ENCODE results near the gene GABBR2. TPM values are rescaled to one million over a fixed set of nuclear protein-coding genes. Genes with fewer than 3 reads are reported as not detected.

The GABBR2 gene
- total and polyA plus RNA-seq, 9 of the 15 experiments (the other 6 are each of a cell fraction or from before 2014, with no cell fraction given), result 0.15 to 1.9 (median 0.32) TPM

- TF ChIP-seq, protein P1, sequence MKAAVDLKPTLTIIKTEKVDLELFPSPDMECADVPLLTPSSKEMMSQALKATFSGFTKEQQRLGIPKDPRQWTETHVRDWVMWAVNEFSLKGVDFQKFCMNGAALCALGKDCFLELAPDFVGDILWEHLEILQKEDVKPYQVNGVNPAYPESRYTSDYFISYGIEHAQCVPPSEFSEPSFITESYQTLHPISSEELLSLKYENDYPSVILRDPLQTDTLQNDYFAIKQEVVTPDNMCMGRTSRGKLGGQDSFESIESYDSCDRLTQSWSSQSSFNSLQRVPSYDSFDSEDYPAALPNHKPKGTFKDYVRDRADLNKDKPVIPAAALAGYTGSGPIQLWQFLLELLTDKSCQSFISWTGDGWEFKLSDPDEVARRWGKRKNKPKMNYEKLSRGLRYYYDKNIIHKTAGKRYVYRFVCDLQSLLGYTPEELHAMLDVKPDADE (conservative IDR thresholded peaks at IDR 0.05; ENCODE audit: control insufficient read depth, low read depth, low read length), result no peak
- peak; percentile 66; the same call in 1 of the 2 replicates for TF ChIP-seq SMARCC2 (IDR thresholded peaks at IDR 0.05; ENCODE audit: low read depth)
- no peak for TF ChIP-seq PTTG1 (tag; IDR thresholded peaks at IDR 0.05; ENCODE audit: low read depth)
- TF ChIP-seq NR1H2 (CRISPR knock-in tag; IDR thresholded peaks at IDR 0.05), result no peak
- TF ChIP-seq ZSCAN32 (CRISPR knock-in tag; IDR thresholded peaks at IDR 0.05), result no peak
- no peak for TF ChIP-seq ZNF696 (CRISPR knock-in tag; conservative IDR thresholded peaks at IDR 0.05)
- no peak for TF ChIP-seq U2AF2 (optimal IDR thresholded peaks at IDR 0.05; ENCODE audit: low read depth, low read length)
- peak; percentile 71; the same call in 1 of the 2 replicates for TF ChIP-seq DMBX1 (CRISPR knock-in tag; IDR thresholded peaks at IDR 0.05; ENCODE audit: borderline replicate concordance)
- no peak for TF ChIP-seq NEUROD1 (IDR thresholded peaks at IDR 0.05; ENCODE audit: borderline replicate concordance, low read depth, low read length, partially characterized antibody)
- no peak for TF ChIP-seq PRPF4 (IDR thresholded peaks at IDR 0.05; ENCODE audit: insufficient read depth, low read depth, low read length, poor library complexity, severe bottlenecking)
- TF ChIP-seq, protein P2, sequence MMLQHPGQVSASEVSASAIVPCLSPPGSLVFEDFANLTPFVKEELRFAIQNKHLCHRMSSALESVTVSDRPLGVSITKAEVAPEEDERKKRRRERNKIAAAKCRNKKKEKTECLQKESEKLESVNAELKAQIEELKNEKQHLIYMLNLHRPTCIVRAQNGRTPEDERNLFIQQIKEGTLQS (IDR thresholded peaks at IDR 0.05), result no peak
- TF ChIP-seq, protein P2 (CRISPR knock-in tag; conservative IDR thresholded peaks at IDR 0.05), result no peak
- TF ChIP-seq ZNF57 (CRISPR knock-in tag; IDR thresholded peaks at IDR 0.05), result no peak
- TF ChIP-seq ZKSCAN1 (IDR thresholded peaks at IDR 0.05; ENCODE audit: low read depth, low read length), result peak; percentile 99
- TF ChIP-seq CBX2 (IDR thresholded peaks at IDR 0.05; ENCODE audit: insufficient read depth, low read length, poor library complexity, severe bottlenecking), result no peak
- TF ChIP-seq, protein P3, sequence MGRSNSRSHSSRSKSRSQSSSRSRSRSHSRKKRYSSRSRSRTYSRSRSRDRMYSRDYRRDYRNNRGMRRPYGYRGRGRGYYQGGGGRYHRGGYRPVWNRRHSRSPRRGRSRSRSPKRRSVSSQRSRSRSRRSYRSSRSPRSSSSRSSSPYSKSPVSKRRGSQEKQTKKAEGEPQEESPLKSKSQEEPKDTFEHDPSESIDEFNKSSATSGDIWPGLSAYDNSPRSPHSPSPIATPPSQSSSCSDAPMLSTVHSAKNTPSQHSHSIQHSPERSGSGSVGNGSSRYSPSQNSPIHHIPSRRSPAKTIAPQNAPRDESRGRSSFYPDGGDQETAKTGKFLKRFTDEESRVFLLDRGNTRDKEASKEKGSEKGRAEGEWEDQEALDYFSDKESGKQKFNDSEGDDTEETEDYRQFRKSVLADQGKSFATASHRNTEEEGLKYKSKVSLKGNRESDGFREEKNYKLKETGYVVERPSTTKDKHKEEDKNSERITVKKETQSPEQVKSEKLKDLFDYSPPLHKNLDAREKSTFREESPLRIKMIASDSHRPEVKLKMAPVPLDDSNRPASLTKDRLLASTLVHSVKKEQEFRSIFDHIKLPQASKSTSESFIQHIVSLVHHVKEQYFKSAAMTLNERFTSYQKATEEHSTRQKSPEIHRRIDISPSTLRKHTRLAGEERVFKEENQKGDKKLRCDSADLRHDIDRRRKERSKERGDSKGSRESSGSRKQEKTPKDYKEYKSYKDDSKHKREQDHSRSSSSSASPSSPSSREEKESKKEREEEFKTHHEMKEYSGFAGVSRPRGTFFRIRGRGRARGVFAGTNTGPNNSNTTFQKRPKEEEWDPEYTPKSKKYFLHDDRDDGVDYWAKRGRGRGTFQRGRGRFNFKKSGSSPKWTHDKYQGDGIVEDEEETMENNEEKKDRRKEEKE (IDR thresholded peaks at IDR 0.05; ENCODE audit: borderline replicate concordance in 1 of 2, control insufficient read depth in 1 of 2, low read depth in 2 of 2, low read length in 1 of 2), result no peak
- no peak for TF ChIP-seq ZNF408 (CRISPR knock-in tag; IDR thresholded peaks at IDR 0.05; ENCODE audit: low read depth)
- TF ChIP-seq ZNF764 (CRISPR knock-in tag; IDR thresholded peaks at IDR 0.05; ENCODE audit: low read depth), result no peak
- no peak for TF ChIP-seq GTF2B (IDR thresholded peaks at IDR 0.05; ENCODE audit: extremely low read depth, insufficient read length)
- TF ChIP-seq SAP30 (IDR thresholded peaks at IDR 0.05; ENCODE audit: borderline replicate concordance, insufficient read depth, low read depth, low read length, poor library complexity, severe bottlenecking), result no peak
- no peak for TF ChIP-seq CBX1 (IDR thresholded peaks at IDR 0.05; ENCODE audit: low read depth)
- no peak for TF ChIP-seq ZNF282 (CRISPR knock-in tag; IDR thresholded peaks at IDR 0.05)
- TF ChIP-seq HMG20B (CRISPR knock-in tag; IDR thresholded peaks at IDR 0.05), result no peak
These were observed 132.4 kb downstream of the GABBR2 start (continued) for GRCh38 chr9:98576354-98576753.

Data from K562 (cell line).